Hematopoietic multipotent progenitor cell treated with erythropoietin and hydrocortisone succinate and interleukin-3 and kit ligand, for 8 days (in vitro differentiated cells): ENCODE results near the gene APOB.

Source experiments
- DNase-seq: peaks from one replicate; pipeline ENCODE4 v3.0.0-alpha.2; 2015

APOB gene, protein sequence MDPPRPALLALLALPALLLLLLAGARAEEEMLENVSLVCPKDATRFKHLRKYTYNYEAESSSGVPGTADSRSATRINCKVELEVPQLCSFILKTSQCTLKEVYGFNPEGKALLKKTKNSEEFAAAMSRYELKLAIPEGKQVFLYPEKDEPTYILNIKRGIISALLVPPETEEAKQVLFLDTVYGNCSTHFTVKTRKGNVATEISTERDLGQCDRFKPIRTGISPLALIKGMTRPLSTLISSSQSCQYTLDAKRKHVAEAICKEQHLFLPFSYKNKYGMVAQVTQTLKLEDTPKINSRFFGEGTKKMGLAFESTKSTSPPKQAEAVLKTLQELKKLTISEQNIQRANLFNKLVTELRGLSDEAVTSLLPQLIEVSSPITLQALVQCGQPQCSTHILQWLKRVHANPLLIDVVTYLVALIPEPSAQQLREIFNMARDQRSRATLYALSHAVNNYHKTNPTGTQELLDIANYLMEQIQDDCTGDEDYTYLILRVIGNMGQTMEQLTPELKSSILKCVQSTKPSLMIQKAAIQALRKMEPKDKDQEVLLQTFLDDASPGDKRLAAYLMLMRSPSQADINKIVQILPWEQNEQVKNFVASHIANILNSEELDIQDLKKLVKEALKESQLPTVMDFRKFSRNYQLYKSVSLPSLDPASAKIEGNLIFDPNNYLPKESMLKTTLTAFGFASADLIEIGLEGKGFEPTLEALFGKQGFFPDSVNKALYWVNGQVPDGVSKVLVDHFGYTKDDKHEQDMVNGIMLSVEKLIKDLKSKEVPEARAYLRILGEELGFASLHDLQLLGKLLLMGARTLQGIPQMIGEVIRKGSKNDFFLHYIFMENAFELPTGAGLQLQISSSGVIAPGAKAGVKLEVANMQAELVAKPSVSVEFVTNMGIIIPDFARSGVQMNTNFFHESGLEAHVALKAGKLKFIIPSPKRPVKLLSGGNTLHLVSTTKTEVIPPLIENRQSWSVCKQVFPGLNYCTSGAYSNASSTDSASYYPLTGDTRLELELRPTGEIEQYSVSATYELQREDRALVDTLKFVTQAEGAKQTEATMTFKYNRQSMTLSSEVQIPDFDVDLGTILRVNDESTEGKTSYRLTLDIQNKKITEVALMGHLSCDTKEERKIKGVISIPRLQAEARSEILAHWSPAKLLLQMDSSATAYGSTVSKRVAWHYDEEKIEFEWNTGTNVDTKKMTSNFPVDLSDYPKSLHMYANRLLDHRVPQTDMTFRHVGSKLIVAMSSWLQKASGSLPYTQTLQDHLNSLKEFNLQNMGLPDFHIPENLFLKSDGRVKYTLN (N-terminal part only)

DNA sequence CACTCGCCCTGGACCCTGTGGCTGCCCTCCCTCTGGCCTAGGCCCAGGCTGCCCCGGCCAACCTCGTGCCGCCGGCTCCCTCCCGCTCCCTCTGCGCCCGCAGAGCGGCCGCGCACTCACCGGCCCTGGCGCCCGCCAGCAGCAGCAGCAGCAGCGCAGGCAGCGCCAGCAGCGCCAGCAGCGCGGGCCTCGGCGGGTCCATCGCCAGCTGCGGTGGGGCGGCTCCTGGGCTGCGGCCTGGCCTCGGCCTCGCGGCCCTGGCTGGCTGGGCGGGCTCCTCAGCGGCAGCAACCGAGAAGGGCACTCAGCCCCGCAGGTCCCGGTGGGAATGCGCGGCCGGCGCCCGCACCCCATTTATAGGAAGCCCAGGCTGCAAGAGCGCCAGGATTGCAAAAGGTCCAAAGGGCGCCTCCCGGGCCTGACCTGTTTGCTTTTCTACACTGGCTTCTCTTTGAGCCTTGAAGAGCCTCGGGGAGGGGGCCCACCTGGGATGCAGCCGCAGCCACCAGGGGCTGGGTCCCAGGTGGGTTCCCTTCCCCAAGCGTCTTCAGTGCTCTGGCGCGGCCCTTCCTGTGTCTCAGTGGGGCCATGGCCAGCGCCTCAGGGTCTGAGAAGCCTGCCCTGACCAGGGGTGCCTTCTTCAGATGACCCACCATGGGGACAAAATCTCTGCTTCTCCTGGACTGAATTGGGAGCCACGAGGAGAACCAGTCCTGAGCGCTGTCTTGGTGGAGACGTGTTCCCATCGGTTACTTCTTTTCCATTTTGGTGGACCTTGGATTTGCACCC is at the start of gene APOB:
APOB (minus strand) TSS at position 330 of the 789 bp plus-strand sequence; CDS start at position 202, 128 bp downstream.
- DNase-seq = no peak

DNA sequence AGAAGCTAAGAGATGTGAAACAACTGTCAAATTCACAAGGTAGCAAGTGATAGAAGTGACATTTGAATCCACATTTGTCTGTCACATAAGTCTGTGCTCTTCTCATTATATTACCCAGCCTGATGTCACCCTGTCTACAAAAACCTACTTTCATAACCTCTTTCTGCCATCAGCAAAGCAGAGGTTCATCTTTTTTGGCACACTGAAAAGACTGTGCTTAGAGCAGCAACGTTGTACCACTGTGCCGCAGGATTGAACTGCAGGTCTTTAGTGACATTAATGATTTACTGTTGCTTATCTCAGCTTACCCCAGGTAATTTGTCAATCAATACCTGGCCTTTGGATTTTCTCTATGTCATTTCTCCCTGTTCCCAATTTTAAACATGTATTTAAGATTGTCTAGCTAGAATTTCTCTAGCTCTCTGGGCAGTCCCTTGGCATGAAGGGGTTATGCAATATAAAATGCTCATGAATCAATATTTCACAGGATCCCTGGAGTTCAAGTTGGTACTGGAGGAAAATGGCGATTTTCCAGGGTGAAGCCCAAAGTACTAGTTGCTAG is 48.5 kb upstream of the APOB start:
- DNase-seq = no peak

DNA sequence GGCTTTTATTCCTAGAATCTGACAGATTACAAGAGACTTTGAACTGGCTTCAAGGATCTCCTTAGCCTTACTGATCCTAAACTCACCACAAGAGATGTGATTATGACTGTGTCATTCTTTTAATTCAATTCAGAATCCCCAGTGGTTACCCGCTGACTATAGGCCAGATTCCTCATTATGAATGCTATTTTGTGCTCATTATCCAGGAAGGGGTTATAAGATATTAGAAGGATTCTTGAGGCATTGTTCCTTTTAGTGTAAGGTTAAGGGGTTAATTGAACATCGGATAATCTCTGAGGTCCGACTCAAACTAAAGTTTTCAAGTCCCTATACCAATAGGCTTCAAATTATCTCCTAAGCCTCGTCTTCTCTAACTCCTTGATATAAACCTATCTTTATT is 40.5 kb upstream of the APOB start:
- DNase-seq = no peak

DNA sequence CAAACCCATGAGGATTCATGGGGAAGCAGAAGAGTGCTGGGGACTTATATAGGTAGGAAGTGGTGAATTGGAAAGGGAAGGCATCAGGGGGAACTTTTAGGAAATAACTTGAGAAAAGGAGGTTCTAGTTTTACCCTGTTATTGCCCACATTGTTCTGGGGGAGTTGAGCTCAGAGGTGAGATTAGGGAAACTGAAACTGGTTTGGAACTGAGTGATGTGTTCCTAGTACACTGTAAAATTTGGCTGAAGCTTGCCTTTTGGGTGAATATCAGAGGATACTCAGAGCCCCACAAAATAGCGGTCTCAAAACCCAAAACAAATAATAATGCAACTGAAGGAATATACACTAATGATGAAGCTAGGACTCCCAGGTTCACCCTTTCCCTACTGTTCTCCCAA is 39.6 kb upstream of the APOB start:
- DNase-seq = no peak

DNA sequence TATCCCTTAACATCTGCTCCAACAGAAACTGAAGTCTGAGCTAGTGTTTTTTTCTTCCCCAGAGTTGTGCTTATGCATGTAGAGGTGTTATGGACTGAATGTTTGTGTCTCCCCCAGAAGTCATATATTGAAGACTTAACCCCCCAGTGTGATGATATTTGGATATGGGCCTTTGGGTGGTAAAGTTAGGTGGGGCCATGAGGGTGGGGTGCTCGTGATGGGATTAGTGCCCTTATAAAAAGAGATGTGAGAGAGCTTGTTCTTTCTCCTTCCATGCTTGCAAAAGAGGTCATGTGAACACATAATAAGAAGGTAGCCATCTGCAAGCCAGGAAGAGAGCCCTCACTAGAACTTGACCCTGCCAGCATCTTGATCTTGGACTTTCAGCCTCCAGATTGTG is 34.4 kb upstream of the APOB start:
- no peak for DNase-seq

DNA sequence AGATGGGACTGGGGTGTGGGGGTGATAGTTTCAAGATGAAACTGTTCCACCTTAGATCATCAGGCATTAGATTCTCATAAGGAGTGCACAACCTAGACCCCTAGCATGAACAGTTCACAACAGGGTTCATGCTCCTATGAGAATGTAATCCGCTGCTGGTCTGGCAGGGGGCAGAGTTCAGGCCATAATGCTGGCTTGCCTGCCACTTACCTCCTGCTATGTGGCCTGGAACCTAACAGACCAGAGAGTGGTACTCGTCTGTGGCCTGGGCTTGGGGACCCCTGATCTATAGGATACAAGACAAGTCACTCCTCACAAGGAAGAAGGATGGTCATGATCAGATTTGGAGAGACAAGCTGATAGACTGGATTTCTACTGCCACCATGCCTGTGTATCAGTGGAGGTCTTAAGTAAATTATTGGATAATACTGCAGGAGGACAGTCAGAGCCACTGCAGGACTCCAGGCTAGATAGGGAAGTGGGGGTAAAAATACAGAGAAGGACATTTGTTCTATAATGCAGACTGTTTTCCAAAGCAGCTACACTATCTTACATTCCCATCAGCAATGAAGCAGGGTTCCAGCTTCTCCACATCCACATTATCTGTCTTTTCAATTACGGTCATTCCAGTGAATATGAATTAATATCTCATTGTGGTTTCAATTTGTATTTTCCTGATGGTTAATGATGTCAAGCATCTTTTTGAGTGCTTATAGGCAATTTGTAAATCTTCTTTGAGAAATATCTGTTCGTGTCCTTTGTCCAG is 28.8 kb upstream of the APOB start:
- no peak for DNase-seq

DNA sequence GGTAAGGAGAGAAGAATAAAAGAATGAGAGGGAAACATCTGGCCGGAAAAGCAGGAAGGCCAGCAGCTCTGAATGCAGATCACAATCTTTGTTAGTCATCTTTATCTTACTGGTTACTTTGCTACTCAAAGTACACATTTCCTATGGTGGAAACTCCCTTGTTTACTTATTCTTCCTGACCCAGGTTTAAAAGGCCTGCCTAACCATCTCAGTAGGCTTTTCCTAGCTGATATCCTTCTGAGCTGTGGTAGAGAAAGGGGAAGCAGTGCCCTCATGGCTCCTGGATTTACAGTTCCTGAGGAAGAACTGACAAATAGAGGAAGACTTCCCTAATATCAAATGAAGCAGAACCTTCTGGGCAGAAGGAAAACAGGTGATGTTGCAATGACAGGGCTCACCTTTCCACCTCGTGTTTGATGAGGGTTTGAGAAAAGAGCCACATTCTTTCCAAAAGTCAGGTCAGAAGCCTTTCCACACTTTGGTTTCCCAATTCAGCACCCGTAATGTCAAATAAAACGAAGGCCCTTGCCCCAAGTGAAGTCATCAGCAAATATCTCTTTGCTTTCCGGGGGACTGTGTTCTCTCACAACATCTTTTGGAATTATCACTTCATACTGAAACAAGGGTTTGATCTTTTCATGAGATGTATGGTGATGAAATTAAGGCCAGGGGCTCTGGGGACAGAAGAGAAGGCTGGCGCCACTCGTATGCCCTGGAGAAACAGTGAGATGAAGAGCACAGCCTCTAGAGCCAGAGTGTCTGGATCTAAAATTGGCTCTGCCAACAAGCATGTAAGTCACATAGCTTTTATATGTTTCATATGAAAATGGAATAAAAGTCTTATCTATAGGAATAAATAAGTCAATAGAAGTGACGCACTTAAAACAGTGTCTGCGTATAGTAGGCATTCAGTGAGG is 26.7 kb upstream of the APOB start:
- DNase-seq = no peak

DNA sequence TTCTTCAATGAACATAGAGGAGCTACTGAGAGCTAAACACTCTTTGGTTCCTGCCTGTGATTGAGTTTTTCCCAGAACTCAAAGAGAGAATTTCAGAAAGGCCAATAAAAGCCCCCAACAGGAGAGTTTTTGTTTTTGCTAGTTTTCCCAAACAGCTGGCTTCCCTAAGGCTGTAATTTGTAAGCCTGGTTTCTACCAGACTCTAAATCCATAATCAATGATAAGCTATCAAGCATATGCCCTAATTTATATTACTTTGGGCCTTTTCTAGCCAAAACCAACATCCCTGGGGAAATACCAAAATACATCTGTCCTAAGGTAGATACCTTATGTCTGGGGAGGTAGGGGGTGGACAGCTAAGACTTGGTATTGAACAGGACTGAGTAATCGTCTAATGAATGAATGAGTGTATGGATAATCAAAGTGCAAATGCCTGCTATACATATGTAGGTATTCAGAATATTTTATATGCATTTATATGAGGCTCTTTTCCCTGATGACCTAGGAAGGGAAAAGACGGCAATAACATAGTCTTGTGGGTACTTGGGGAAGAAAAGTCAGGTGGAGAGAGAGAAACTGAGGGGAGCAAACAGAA is 26.0 kb upstream of the APOB start:
- no peak for DNase-seq

DNA sequence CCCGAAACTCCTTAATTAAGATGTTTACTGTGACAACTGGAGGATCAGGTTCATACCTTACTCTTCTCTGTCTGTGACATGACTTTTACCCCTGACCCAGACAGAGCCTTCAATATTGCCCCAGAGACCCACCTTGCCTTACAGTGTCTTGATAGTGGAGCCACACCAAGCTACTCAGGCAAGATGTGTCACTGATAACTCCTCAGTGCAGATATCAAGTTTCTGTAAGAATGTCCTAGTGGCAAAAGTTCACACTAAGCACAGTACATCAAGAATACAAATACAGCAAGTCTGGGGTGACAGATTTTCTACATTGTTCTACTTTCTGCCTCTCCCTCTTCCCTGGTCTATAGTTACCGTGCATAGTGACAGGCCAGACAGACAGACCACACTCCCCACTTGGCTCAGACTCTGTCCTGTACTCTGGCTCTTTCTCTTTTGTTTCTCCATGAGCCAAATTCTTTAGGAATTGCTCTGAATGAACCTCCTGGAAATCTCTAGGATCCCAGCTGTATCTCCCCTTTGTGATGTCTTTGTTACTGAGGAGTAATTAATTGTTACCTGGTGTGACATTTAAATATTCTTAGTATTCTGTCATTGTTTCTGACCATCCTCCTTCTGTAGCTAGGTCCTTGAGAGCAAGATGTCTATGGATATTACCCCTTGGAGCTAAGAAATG is 24.1 kb upstream of the APOB start:
- no peak for DNase-seq

DNA sequence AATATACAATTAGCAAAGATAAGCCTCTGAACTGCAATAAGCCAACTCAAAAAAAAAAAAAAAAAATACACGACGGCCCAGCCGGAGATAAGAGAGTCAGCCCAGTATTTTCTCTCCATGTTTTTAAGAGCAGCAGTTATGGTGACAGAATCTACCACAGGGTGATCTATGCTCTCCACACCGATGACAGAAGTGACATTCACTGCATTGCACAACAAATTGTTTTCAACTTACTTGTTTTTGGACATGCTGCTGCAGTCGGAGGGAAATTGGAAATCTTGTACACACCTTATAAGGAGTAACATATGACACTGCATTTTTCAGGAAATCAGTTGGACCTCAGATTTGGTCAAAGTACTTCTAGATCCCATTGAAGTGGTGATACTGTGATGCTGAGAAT is 23.3 kb upstream of the APOB start:
- no peak for DNase-seq

DNA sequence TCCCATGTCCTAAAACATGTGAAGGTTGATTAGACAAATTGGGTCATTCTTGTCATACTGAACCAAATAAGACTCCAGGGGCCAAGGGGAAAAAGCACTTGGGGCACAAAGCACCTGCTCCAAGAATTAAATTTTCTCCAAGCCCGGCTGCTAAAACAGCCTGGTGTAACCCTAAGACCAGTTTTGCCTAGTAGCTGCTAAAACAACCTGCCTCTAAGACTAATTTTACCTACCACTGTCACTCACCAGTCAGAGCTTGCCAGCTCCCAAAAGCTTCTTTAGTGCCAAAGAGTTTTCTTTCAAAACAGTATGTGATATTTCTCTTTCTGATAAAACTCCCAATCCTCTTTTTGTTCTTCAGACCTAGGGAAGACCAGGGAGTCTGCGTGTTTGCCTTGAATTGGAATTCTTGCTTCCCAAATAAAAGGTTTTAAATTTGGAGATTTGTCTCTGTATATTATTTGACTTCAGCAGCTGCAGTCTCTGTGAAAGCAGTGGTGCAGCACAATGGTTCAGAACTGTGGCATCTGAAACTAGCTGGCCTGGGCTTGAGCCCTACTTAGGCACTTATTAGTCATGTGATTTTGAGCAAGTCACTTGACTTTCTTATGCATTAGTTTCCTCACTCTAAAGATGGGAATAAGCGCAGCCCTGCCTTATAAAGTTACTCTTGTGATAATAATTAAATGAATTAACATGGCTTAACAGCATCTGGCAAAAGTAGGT is 16.2 kb upstream of the APOB start:
- DNase-seq = no peak

DNA sequence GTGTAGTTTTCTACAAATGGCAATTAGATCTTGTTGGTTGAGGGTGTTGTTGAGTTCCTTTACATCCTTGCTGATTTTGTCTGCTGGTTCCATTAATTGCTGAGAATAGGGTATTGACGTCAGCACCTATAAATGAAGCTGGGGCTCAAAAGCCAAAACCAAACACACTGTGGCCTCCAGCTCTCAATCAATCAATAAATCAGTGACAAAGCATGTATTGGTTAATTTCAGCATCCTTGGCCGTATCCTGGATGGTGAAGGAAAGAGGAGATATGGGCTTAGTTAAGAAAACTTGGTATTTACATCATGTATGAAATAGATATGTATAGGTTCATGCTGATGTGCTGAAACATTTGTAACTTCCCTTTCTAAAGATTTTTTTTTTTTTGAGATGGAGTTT is 13.2 kb upstream of the APOB start:
- DNase-seq = no peak

DNA sequence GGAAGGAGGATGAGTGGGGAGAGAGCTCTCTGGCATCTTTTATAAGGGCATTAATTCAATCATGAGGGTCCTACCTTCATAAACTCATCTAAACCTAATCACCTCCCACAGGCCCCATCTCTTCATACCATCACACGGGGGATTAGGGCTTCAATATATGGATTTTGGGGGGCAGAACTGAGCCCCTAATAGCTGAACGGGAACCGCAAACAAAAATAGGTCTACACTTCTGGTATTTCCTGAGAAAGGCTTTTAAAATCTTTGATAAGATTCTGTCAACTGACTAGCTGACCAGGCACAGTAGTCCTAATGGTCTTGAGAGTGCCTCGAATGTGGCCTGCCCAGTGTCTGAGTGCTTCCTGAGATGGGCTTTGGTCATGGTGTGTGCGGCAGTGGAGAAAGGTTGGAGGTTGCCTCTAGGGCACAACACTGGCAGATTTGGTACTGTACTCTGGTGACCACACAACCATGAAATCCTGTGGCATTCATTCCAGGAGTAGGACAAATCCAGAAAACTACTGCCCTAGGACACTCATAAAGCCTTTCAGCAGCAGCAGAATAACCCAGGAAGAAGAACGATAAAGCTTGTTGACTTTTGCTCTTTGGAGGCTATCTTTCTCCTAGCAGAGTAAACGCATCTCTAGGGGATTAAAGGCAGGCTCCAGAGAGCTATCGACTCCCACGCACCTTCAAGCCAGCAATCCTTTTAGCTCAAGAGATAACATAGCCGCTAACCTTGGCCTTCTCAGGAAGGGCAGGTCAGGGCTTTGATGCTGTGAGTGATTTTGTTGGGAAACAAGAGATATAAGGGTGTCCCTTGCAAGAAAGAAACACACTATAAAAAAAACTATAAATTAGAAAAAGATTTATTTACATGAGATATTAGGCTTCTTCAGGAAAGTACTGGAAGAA is 12.3 kb upstream of the APOB start:
- no peak for DNase-seq

DNA sequence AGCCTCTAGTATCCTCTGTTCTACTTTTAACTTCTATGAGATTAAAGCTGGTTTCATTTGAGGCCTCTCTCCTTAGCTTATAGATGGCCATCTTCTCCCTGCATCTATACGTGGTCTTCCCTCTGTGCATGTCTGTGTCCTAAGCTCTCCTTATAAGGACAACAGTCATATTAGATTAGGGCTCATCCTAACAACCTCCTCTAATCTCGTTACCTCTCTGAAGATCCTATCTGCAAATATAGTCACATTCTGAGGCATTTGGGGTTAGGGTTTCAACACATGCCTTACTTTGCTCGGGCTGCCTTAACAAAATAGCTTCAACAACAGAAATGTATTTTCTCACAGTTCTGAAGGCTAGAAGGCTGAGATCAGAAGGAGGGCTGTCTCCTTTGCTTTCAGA is 11.6 kb upstream of the APOB start:
- DNase-seq = no peak

DNA sequence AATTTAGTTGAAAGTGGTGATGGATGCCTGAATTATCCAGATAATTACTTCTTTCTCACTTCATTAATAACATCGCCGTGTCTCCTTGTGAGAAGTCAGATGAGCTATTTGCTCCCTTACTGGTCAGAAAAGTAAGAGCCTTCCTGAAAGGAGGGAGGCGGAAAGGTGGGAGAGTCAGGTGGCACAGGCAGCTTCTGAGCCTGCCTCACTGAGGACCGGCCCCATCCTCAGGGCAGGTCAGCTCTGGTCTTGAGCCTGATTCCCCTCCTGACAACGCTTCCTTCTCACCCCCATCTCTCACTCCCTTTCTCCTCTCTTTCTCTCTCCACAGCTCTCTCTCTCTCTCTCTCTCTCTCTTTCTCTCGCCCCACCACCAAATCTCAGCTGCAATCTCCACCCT is 10.1 kb upstream of the APOB start:
- DNase-seq = no peak

DNA sequence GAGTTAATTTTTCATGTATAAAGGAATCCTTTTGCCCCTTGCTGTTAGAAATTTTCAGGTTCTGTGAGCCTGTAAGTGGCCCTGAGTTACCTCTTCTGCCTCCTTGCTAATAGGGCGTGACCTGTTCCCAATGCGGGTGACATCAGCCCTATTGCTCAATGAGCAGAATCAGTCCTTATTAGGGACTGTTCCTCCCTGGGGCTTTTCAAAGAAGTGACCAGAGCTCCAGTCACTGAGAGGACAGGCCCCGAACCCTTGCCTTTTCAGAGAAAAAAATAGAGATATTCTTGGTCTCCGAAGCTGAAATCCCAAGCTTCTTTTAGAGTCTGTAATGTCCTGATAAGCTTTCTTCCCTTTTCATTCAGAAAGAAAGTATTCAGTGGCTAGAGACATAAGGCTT is 8.2 kb upstream of the APOB start:
- no peak for DNase-seq

DNA sequence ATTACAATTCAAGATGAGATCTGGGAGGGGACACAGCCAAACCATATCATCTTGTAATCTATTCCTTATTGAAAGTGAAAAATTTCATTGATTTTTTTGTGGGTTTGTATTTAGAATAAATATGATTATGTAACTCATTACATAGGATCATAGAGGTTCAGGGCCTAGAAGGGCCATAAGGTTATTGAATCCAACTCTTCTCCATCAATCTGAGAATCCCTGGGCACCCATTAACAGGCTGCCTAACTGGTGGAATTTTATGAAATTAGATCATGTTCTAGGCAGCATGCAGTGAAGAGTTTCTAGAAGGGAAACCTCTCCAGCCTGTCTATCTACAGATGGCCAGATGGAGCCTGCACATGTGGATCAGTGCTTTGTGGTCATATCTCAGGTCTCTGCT is 6.3 kb upstream of the APOB start:
- DNase-seq = no peak
